HepG2 (cell line): ENCODE results near the gene METTL16. TPM values are rescaled to one million over a fixed set of nuclear protein-coding genes. Genes with fewer than 3 reads are reported as not detected.

ENCODE experiments used
- ATAC-seq: fragments of 200-7000 bp; cut with Tn5 transposase; 3 replicates; pipeline ENCODE4 v1.9.1; 2020; ENCODE audit warnings: mild to moderate bottlenecking, moderate library complexity
- BruUV-seq: library from RNA; stranded (reverse); fragments of 400-500 nt; replicated peaks from 2 replicates; lab custom pipeline; 2021; lab: Mats Ljungman, UMichigan
- CTCF ChIA-PET: fragments of 300-600 bp; formaldehyde crosslinking; extraction: SDS; loops from one replicate; lab custom pipeline; 2021; ENCODE audit warnings: low total read pairs, inconsistent platforms, low intra/inter-chr PET ratio; lab: Yijun Ruan, JAX
- POLR2A ChIA-PET: fragments of 350-600 bp; sonication (Branson Sonifier 250); formaldehyde crosslinking; loops from one replicate; lab custom pipeline; 2020; ENCODE audit warnings: antibody characterized with exemption, inconsistent platforms; lab: Yijun Ruan, JAX
- DNase-seq: peaks from one replicate; pipeline ENCODE4 v3.0.0-alpha.2; 2015; ENCODE audit warnings: low spot score
- FAIRE-seq: peaks from 3 replicates; lab custom pipeline; 2011; peaks lifted over from hg19 to GRCh38; lab: Jason Lieb, UNC
- H2AFZ ChIP-seq: one replicate; pipeline ENCODE4 v1.6.1; 2011; ENCODE audit warnings: low read length, inconsistent platforms
- H3K27ac ChIP-seq: fragments of 300-600 bp; 3 replicates; pipeline ENCODE4 v1.8.0; 2011; ENCODE audit warnings: mixed run types, mild to moderate bottlenecking, mixed read lengths, low read length, inconsistent platforms; ENCODE audit not compliant: insufficient read depth; ENCODE audit errors: extremely low read length
- H3K27me3 ChIP-seq, 2 experiments: fragments of 200-600 bp in 1 of 2; 2 replicates in 1 of 2; 3 replicates in 1 of 2; pipeline versions ENCODE4 v1.6.0 to v1.8.0; 2011; ENCODE audit warnings: low read length in 2 of 2, mild to moderate bottlenecking in 2 of 2, moderate library complexity in 2 of 2, inconsistent platforms in 1 of 2; ENCODE audit not compliant: insufficient read depth in 2 of 2, control insufficient read depth in 1 of 2
- H3K36me3 ChIP-seq, 2 experiments: fragments of 200-600 bp in 1 of 2; replicated peaks in 1 of 2; 2 replicates in 1 of 2; 3 replicates in 1 of 2; pipeline versions ENCODE4 v1.5.1 to v1.8.0; 2011; ENCODE audit warnings: low read length in 2 of 2, inconsistent platforms in 1 of 2; ENCODE audit not compliant: insufficient read depth in 2 of 2, control insufficient read depth in 1 of 2
- H3K4me1 ChIP-seq: 2 replicates; pipeline ENCODE4 v1.5.1; 2012; ENCODE audit warnings: low read length, inconsistent platforms; ENCODE audit not compliant: insufficient read depth
- H3K4me2 ChIP-seq: 2 replicates; pipeline ENCODE4 v1.6.0; 2011; ENCODE audit warnings: low read depth, low read length, inconsistent platforms
- H3K4me3 ChIP-seq, 3 experiments: fragments of 200-600 bp in 1 of 3; sonication (generic), shearing (Covaris generic) in 1 of 3; replicated peaks in 1 of 3; 2 replicates each; pipeline ENCODE4 v1.5.1; 2011 to 2016; ENCODE audit warnings: low read length in 3 of 3, inconsistent platforms in 2 of 3, low read depth in 2 of 3, mild to moderate bottlenecking in 2 of 3, control low read depth in 1 of 3, mixed read lengths in 1 of 3; ENCODE audit not compliant: insufficient read depth in 1 of 3
- H3K79me2 ChIP-seq: one replicate; pipeline ENCODE4 v1.6.1; 2011; ENCODE audit warnings: low read length, inconsistent platforms; ENCODE audit not compliant: insufficient read depth
- H3K9ac ChIP-seq: 2 replicates; pipeline ENCODE4 v1.6.0; 2011; ENCODE audit warnings: mild to moderate bottlenecking, low read depth, low read length, inconsistent platforms; ENCODE audit not compliant: insufficient read depth
- H3K9me3 ChIP-seq: 2 replicates; pipeline ENCODE4 v1.5.1; 2012; ENCODE audit warnings: mild to moderate bottlenecking, low read length
- H4K20me1 ChIP-seq: 2 replicates; pipeline ENCODE4 v1.6.0; 2011; ENCODE audit warnings: inconsistent platforms, mild to moderate bottlenecking, low read length, moderate library complexity; ENCODE audit not compliant: insufficient read depth
- CBX2 ChIP-seq, 2 experiments: fragments of 200-600 bp in 1 of 2; sonication (generic); formaldehyde crosslinking in 1 of 2; IDR thresholded peaks; 2 replicates each; pipeline versions ENCODE4 v1.7.0 to v1.8.1; 2018 to 2022; ENCODE audit warnings: low read depth in 2 of 2, low read length in 1 of 2, mild to moderate bottlenecking in 1 of 2, missing genetic modification reagents in 1 of 2
- DMAP1 ChIP-seq: IDR thresholded peaks from 2 replicates; pipeline ENCODE4 v1.6.1; 2016
- MBNL3 ChIP-seq: fragments of 250-450 bp; sonication (Bioruptor Pico); conservative IDR thresholded peaks from 2 replicates; pipeline ENCODE4 v1.8.0; 2022; ENCODE audit warnings: mild to moderate bottlenecking, inconsistent platforms
- MLX ChIP-seq: IDR thresholded peaks from 2 replicates; pipeline ENCODE4 v1.6.1; 2016
- RCOR2 ChIP-seq: IDR thresholded peaks from 2 replicates; pipeline ENCODE4 v1.6.1; 2016; ENCODE audit warnings: missing biosample characterization, missing genetic modification reagents
- SAFB2 ChIP-seq: sonication (generic); formaldehyde crosslinking; IDR thresholded peaks from 2 replicates; pipeline ENCODE4 v1.5.1; 2020; ENCODE audit warnings: missing genetic modification reagents, low read depth, mild to moderate bottlenecking, borderline replicate concordance
- ZBTB10 ChIP-seq: sonication (generic); formaldehyde crosslinking; IDR thresholded peaks from 2 replicates; pipeline ENCODE4 v1.4.0; 2020; ENCODE audit warnings: missing genetic modification reagents, borderline replicate concordance
- ZMYM2 ChIP-seq: sonication (generic); formaldehyde crosslinking; IDR thresholded peaks from 2 replicates; pipeline ENCODE4 v1.8.0; 2022; ENCODE audit warnings: mild to moderate bottlenecking, missing genetic modification reagents
- ZNF121 ChIP-seq: sonication (generic); formaldehyde crosslinking; IDR thresholded peaks from 2 replicates; pipeline ENCODE4 v1.5.0; 2020; ENCODE audit warnings: mild to moderate bottlenecking, missing genetic modification reagents
- ZNF589 ChIP-seq: sonication (generic); formaldehyde crosslinking; conservative IDR thresholded peaks from 2 replicates; pipeline ENCODE4 v1.8.0; 2022; ENCODE audit warnings: mild to moderate bottlenecking, moderate library complexity, missing genetic modification reagents
- WGBS: methylation state at CpG from one replicate; pipeline ENCODE4 v1.1.6; 2017; ENCODE audit warnings: low lambda C conversion rate; 5-methylcytosine and 5-hydroxymethylcytosine counted together
- in situ Hi-C: cut with HindIII; loops from 2 replicates; pipeline ENCODE4 v1.10.0; 2017; ENCODE audit warnings: low pct_unique_long_range_greater_than_20kb; ENCODE audit not compliant: extremely low pct_ligation_motif_present
- intact Hi-C: fragments of 100-400 bp; cut with micrococcal nuclease; formaldehyde crosslinking; loops from one replicate; pipeline ENCODE4 v1.10.0; 2022; ENCODE audit not compliant: unreplicated experiment
- polyA plus RNA-seq, 8 experiments: library from polyadenylated mRNA; depleted of rRNA in 3 of 8; stranded (reverse) in 7 of 8; unstranded in 1 of 8; fragments of >200 nt; fragmentation: Illumina TruSeq in 4 of 8; extraction: Trizol in 4 of 8; gene quantifications; 2 replicates each; pipeline versions ENCODE4 v1.2.1 to v1.2.3, GENCODE V29; 2011 to 2016; ENCODE audit warnings: low read depth in 4 of 8, missing spikeins in 1 of 8, mixed read lengths in 1 of 8; ENCODE audit not compliant: insufficient read depth in 1 of 8
- total RNA-seq, 5 experiments: library from RNA; depleted of rRNA; stranded (reverse); fragments of >200 nt; fragmentation: Illumina TruSeq; extraction: Trizol; gene quantifications; 2 replicates each; pipeline ENCODE4 v1.2.3, GENCODE V29; 2016; ENCODE audit warnings: low read depth in 1 of 5

METTL16 gene
- total and polyA plus RNA-seq, 2 of the 13 experiments (the other 11 are each of a cell fraction or from before 2014, with no cell fraction given): 11.6 to 18.5 TPM

- Histone ChIP-seq H3K4me1 (no peaks in the 10 kb centered on the region), H3K79me2 (no peaks in the 10 kb centered on the region), H3K4me3 (no peak overlapping the region), H2AFZ (no peak overlapping the region), H3K36me3 (peaks cover 11 to 37% of the 10 kb centered on the region in 2 experiments; a peak in 4 of 5 replicates), H3K4me2 (no peak overlapping the region), H3K27ac (no peak overlapping the region), H3K9ac (no peak overlapping the region), H4K20me1 (no peaks in the 10 kb centered on the region), H3K27me3 (no peaks in the 10 kb centered on the region), H3K9me3 (no peaks in the 10 kb centered on the region)
- ChIA-PET POLR2A (no interaction called here), CTCF (no interaction called here)
- in situ Hi-C loops: no loop called here
- DNase-seq (no peak), FAIRE-seq (no peak), ATAC-seq (no peak)
- no TSS peak for BruUV-seq
- intact Hi-C loops: no loop called here
- 98% methylated on average over 4 of the region's 4 CpGs for WGBS
- no peak for TF ChIP-seq ZMYM2 (CRISPR knock-in tag)
- peak; percentile 60 for TF ChIP-seq ZNF121 (CRISPR knock-in tag)
Measured at GRCh38 chr17:2457913-2458312, 53.8 kb downstream of the METTL16 start.

- 97% methylated on average over 3 of the region's 3 CpGs for WGBS
- H3K27me3 ChIP-seq: no peaks in the 10 kb centered on the region
- no peaks in the 10 kb centered on the region for H3K9me3 ChIP-seq
- in situ Hi-C loops: no loop called here
- H3K4me2 ChIP-seq: no peak overlapping the region
- POLR2A ChIA-PET: no interaction called here
- H3K36me3 ChIP-seq: peaks cover 8 to 30% of the 10 kb centered on the region in 2 experiments; a peak in 4 of 5 replicates
- FAIRE-seq (no peak), DNase-seq (no peak), ATAC-seq (no peak)
- no peak overlapping the region for H3K4me3 ChIP-seq
- no peaks in the 10 kb centered on the region for H3K4me1 ChIP-seq
- intact Hi-C loops: no loop called here
- CTCF ChIA-PET: no interaction called here
- BruUV-seq: no TSS peak
- TF ChIP-seq ZNF589 (no peak), ZBTB10 (no peak), MBNL3 (no peak), RCOR2 (CRISPR knock-in tag) (no peak), SAFB2 (CRISPR knock-in tag) (no peak), DMAP1 (CRISPR knock-in tag) (no peak), MLX (no peak), CBX2 (IDR thresholded peaks at IDR 0.05; ENCODE audit: low read depth, low read length) (no peak), CBX2 (CRISPR knock-in tag; IDR thresholded peaks at IDR 0.05; ENCODE audit: low read depth) (no peak)
- H4K20me1 ChIP-seq: no peaks in the 10 kb centered on the region
- H3K9ac ChIP-seq: no peak overlapping the region
- no peaks in the 10 kb centered on the region for H3K79me2 ChIP-seq
- no peak overlapping the region for H2AFZ ChIP-seq
- no peak overlapping the region for H3K27ac ChIP-seq
Measured at GRCh38 chr17:2456475-2456874, 55.2 kb downstream of the METTL16 start.
